Measurements from ENCODE around the gene GTF3C5.

GRCh38 chr9:133031130-133031422 is 279 bp downstream of the GTF3C5 start:
- TF ChIP-seq, protein P1, sequence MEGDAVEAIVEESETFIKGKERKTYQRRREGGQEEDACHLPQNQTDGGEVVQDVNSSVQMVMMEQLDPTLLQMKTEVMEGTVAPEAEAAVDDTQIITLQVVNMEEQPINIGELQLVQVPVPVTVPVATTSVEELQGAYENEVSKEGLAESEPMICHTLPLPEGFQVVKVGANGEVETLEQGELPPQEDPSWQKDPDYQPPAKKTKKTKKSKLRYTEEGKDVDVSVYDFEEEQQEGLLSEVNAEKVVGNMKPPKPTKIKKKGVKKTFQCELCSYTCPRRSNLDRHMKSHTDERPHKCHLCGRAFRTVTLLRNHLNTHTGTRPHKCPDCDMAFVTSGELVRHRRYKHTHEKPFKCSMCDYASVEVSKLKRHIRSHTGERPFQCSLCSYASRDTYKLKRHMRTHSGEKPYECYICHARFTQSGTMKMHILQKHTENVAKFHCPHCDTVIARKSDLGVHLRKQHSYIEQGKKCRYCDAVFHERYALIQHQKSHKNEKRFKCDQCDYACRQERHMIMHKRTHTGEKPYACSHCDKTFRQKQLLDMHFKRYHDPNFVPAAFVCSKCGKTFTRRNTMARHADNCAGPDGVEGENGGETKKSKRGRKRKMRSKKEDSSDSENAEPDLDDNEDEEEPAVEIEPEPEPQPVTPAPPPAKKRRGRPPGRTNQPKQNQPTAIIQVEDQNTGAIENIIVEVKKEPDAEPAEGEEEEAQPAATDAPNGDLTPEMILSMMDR (IDR thresholded peaks at IDR 0.05), result no peak
- TF ChIP-seq POLR2A (IDR thresholded peaks at IDR 0.05), result no peak
- TF ChIP-seq EP300 (IDR thresholded peaks at IDR 0.05), result no peak
- no peak for TF ChIP-seq POLR2AphosphoS5 (IDR thresholded peaks at IDR 0.05)
